NCI-H146 treated with DMSO at 0.1 percent for 48 hours (cell line): ENCODE measurements around the gene PITRM1.
"Not testable (repeated sequence)": the region's sequence is repeated elsewhere in the genome, so short reads cannot be mapped to it uniquely, and the experiment has no call there.

Source experiments
- DNase-seq: peaks from one replicate; lab custom pipeline; 2025; ENCODE audit not compliant: unreplicated experiment; lab: John Stamatoyannopoulos, UW

Gene PITRM1

DNA sequence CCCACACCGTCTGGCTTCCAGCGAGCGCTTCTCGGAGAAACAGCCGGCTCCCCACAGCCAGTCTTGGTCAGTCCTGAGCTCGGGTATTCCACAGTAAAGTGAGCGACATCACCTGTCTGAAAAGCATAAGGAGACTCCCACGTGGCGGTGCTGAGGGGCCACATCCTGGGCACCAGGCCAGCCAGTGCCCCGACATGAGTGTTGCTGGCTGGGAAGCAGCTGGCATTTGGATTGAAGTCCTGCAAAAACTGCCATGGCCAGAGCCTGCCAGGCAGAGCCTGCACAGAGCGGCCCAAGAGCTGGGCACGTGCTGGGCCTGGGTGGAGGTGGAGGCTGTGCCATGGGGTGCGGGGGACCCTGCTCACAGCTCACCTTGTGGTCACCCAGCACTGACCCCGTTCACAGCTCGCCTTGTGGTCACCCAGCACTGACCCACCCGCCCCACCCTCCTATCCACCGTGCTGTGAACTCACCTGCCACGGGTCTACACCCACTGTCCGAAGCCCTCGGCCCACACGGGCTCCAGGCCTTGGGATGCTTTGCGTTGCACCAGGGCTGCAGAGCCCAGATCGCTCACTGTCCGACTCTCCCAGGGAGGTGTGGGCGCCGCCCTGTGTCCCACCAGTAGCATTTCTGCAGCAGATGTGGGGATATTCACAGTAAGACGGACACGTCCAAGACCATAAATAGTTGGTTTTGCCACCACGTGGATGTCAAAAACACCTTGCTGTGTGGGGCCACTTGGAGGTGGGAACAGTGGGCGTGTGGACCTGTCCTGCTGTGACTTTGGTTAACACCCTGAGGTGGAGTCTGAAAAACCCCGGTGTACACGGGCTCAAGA lies 48.8 kb downstream of the PITRM1 start:
- DNase-seq: no peak

DNA sequence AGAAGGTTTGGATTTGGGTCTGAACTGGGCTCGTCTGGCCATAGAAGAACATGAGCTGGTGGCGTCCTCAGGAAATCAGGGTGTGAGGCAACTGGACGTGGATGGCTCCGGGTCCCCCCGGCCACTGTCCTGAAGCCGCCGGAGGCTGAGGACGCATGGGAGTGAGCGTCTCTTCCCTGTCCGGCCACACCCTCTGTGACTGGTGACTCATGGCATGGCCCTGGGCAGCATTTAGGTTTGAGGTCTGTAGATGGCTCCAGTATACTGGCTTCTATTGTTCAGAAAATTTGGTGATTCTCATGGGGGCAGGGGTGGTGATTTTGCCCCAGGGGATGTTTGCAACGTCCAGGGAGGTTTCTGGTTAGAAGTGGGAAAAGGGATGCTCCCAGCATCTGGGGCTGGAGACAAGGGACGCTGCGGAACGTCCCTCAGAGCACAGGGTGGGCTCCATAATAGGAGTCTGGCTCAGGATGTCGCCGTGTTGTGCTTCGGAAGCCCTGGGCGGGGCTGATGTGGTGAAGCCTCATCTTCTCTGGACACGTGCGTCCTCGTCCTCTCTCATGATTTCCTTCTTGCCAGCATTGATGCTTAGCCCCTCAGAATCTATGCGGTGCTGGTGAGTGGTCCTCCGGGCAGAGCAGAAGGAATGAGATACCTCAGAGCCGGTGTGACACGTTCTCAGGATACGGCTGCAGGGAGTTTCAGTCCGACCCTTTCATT lies 49.9 kb downstream of the PITRM1 start:
- no peak for DNase-seq

DNA sequence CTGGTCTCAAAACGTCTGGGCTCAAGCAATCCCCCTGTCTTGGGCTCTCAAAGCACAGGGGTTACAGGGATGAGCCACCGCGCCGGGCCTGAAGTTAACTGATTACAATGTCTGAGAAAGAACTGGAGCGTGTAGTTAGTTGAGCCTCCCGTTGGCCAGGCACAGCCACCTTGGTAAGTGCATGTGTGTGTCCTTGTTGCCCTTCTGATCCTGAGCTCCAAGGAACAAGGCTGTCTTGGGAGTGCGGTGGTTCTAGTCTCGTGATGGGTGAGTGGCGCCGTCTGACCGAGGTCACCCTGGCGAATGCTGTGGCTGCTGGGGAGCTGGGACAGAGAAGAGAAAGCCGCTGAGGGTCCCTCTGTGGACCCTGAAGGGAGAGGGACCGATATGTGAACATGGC lies 50.5 kb downstream of the PITRM1 start:
- DNase-seq: no peak

DNA sequence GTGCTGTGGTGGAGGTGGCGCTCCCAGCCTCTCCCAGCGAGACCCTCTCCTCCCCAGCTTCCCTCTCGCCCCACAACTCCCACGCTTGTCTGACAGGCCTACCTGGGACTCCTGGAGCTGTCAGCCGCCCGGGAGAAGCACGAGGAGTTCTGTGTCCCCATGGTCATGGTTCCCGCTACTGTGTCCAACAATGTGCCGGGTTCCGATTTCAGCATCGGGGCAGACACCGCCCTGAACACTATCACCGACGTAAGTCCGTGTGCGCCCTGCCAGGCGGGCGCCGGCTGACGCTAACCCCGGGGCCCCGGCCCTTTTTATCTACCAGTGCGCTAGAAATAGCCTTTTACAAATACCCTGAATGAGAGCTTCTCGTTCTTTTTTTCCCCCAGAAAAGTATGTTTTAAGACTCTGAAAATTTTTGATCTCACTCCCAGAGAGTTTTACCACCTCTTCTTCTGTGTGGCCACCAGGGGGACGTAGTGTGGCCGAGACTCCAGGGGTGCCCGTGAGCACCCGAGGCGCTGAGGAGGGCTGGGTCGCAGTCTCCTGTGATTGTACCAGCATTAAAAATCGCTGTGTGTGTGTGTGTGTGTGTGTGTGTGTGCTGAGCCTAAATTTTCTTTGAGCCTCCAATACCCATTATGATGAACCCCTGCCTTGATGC lies 52.7 kb downstream of the PITRM1 start:
- no peak for DNase-seq

DNA sequence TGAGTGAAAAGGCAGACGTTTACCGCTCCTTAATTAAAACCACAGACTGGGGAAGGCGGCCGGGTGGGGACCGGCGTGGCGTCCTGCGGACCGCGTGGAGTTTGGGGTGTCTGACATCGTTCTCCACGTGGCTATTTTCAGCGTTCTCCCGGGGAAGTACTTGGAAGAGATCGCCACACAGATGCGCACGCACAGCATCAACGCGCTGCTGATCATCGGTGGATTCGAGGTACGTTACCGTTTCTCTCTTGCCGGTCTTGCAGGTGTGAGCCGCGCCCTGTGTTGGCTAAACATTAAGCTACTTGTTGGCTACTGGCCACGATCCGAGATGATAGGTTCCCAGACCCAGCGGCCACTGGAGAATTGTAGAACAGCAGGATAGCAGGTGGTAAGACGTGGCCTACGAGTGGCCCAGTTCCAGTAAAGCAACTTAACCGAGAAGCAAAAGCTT lies 53.9 kb downstream of the PITRM1 start:
- no peak for DNase-seq

DNA sequence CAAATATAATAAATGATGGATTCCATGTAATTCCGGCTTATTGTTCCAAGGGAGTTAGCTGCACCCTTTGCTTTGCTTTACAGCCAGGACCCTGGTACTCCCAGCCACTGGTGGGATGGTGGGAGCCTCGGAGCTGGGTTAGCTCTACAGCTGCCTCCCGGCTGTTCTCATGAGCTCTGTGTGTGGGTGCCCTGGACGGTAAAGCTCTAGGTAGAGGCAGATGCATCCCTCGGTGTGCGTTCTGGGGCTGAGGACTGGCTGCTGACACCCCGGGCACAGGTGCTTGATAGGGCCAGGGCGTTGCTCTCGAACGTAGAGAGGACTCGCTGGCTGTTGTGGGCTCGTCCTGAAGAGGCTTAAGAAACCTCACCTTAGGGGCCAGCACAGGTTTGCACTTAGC lies 55.1 kb downstream of the PITRM1 start:
- no peak for DNase-seq

DNA sequence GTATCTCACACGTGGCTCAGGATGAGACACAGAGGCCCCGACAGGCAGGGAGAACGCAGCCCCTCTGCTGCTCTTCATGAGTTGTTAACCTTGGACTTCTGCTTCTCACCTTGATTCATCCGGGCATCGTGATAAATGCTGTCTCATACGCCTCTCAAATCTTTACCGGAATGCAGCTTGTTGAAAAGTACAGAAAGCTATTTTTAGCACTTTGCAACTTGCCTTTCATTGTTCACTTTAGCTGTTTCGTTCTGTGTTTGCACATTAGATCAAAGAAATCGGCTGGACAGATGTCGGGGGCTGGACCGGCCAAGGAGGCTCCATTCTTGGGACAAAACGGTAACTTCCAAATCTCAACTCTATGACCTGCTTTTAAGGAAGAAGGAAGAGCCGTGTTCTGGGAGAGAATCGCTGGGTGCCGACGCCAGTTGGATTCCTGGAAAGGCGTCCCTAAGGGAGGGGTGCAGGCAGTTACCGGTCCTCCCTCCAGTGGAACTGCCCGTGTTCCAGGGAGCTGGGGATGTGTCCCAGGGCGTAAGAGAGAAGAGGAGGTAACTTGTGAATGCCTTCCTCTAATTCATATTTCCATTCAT lies 56.0 kb downstream of the PITRM1 start:
- no peak for DNase-seq

DNA sequence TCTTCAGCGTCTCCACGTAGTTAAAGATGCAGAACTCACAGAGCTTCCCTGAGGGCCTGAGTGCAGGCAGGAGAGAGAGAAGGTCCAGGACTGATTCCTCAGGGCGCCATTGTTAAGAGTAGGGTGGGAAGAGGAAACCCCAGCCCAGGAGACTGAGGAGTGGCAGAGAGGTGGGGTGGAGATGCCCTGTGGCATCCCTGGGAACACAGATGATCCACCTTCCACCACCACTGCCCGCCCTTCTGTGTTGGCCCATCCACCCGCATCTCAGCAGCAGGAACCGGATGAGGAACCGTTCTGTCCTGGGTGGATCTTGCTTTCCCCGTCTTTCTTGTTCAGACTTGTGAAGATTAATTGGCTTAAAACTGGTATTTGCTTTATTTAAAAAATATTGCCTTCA lies 56.9 kb downstream of the PITRM1 start:
- DNase-seq: no peak

DNA sequence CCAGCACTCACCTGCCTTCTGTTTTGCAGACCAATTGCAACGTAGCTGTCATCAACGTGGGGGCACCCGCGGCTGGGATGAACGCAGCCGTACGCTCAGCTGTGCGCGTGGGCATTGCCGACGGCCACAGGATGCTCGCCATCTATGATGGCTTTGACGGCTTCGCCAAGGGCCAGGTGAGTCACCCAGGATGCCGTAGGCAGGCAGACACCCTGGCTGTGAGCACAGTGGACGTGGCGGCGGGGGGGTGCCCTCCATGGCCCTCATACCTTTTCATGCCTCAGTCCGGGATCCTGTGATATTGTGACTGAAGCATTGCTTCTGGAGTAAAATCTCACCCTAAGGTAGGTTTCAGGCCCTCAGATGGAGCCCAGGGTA lies 59.2 kb downstream of the PITRM1 start:
- DNase-seq: no peak

DNA sequence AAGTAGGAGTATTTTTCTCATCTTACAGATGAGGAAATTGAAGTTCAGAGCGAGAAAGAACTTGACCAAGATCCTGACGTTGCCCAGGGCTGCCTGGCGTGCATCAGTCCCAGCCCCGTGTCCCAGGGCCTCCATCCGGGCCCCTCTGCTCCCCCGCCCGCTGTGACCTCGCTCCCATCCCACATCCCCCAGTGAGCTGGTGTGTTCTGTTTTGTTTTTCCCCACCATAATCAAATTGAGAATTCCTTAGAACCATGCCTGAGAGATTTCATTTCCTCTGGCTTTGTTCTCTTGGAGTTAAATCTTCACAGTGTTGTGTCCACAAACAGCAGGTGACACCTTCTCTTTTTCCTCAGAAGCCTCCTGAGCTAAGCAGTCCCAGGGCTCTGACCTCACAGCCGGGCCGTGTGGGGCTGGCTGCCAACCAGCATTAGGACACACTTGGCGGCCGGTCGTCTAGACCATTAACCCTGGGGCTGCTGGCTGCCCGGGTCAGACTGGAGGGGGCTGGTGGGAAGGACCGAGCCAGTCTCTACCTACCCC lies 60.9 kb downstream of the PITRM1 start:
- DNase-seq: no peak

DNA sequence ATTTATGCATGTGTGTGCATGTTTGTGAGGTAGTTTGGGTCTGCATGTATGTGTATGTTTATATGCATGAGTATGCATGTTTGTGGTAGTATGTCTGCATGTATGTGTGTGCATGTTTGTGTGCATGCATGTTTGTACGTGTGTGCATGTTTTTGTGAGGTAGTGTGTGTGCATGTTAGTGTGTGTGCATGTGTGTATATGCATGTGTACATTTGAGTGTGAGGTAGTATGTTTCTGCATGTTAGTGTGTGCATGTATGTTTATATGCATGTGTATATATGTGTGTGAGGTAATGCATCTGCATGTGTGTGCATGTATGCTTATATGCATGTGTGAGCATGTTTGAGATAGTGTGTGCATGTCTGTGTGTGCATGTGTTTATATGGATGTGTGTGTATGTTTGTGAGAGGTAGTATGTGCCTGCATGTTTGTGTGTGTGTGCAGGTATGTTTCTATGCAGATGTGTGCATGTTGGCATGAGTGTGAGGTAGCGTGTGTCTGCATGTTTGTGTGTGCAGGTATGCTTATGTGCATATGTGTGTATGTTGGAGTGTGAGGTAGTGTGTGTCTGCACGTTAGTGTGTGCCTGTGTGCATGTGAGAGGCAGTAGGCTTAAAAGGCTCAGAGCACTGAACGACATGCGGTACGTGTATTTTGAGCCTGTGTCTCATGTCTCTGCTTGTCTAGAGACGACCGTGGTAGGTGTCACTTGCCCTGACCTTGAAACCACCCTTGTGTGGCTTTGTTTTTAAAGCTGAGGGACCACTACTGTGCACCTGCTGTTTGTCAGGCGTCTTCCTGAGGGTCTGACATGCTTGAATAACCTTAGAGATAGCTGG lies 61.6 kb downstream of the PITRM1 start:
- DNase-seq: no peak

DNA sequence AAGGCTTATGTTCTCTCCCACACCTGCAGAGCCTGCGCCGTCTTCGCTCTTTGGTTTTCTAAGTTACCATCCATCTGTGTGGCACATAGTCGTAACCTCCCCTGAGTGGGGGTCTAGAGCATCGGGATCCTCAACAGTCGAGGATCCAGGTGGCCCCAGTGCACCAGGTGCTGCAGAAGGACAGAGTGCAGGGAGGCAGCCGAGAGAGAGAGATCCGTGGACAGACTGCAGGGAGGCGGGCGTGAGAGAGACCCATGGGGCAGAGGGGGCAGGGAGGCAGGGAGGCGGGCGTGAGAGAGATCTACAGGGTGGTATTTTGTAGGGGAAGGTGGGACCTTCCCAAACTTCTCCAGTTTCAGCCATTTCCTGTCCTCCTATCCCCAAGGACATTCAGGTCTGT lies 62.9 kb downstream of the PITRM1 start:
- DNase-seq: no peak

DNA sequence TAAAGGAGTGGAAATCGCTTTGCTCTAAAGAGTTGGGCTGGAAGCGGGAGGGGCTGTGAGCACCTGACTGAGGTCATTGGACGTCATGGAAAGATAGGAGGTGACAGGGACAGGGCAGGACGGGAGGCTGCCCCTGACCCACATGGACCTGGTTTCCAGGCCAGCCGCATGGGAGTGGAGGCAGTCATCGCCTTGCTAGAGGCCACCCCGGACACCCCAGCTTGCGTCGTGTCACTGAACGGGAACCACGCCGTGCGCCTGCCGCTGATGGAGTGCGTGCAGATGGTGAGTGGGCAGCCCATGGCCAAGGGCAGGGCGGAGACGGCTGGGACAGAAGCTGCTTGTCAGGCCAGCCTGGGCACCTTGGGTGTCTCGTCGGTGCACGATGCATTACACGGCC lies 63.4 kb downstream of the PITRM1 start:
- DNase-seq: no peak

DNA sequence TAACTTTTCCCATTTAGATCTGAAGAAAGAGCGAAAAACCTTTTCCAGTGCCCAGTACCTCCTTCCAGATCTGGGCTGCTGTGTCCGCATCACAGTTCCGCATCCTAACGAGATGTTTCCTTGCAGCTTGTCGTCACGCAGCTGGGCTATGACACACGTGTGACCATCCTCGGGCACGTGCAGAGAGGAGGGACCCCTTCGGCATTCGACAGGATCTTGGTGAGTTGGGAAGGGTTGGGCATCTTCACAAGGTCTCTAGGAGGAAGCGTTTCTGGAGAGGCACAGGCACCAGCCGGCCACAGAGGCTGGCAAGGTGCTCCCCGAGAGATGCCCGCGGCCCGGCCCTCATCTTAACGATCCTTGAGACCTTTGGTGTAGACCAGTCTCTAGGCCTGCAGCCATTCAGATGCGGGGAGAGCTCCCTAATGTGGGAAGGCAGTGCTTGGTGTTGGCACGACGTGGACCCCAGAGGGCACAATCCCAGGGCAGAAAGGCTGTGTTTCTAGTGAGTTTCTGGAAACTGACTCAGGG lies 63.9 kb downstream of the PITRM1 start:
- DNase-seq: no peak

DNA sequence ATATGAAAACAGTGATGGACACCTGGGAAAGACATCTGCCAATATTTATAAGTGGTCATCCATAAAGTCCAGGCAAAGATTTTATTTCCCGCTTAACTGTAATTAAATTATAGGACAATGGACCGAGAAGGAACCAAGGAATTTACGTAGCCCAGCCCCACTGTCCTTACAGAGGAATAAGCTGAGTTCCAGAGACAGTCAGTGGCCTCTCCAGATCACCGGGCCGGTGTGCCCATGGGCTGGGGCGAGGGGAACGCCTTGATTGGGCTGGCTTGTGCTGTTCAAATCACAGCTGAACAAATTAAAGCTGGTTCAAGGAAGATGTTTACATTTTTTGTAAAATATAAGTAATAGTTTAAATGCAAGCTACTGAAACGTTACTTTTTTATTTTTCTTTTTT lies 64.5 kb downstream of the PITRM1 start:
- no peak for DNase-seq

DNA sequence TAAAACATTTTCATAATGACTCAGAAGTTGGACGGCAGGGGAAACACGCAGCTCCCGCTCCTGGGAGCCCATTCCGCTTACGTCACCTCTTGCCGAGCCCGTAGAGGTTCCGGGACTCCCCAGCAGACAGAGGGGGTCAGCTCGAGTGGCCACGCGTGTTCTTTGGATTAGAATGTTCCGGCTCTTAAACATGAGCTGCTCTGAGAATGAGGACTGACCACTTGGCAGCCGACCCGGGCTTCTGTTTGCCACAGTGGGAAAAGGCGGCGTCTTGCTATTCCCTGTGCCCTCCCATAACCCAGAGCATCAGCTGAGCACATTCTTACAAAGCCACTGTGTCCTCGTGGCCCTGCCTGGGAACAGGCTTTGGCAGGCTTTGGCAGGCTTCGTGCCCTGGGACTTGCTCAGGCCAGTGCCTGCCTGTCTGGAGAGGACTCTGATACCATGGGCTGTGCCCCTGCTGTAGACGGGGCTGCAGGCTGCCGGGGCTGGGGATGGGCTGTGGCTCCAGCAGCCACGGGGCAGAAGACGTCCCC lies 65.1 kb downstream of the PITRM1 start:
- DNase-seq: no peak

DNA sequence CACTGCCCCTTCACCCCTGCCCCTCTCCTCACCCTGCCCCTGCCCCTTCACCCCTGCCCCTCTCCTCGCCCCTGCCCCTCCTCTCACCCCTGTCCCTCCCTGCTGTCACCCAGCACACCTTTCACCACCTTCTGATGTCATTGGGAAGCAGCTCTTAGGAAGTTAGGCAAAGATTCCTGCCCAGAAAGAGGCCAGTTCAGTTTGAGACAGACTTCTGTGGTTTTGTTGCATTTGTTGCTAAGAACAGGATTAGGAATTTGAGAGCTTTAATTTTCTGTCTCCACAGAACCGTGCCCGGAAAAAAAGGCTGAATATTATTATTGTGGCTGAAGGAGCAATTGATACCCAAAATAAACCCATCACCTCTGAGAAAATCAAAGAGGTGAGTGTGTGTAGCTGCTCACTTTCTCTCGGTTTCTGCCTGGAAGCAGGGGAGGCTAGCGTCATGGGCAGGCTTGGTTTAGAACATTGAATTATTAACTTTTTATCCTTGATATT lies 65.6 kb downstream of the PITRM1 start:
- no peak for DNase-seq

DNA sequence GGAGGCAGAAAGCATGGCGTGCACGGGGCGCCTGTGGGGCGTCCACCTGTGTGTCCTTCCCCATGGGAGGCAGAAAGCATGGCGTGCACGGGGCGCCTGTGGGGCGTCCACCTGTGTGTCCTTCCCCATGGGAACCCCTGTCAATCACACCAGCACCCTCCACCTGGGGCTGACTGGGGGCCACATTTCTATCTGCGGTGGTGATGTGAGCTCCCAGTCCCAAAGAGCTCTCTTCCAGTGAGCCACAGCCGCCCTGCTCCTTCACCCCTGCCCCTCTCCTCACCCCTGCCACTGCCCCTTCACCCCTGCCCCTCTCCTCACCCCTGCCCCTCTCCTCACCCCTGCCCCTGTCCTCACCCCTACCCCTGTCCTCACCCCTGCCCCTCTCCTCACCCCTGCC lies 66.3 kb downstream of the PITRM1 start:
- DNase-seq: not testable (repeated sequence)

DNA sequence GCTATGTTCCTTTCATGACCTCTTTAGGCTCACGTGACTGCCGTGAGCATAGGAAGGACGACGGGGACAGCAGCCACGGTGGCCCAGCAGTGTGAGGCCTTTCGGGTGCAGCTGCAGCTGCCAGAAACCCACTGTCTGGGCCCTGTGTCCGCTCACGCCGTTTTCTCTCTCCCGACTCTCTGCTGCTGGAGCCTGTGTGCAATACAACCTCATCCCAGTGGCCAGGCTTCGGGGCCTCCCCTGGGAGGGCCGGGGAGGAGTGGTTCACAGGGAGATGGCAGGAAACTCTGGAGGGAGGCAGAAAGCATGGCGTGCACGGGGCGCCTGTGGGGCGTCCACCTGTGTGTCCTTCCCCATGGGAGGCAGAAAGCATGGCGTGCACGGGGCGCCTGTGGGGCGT lies 66.7 kb downstream of the PITRM1 start:
- no peak for DNase-seq

DNA sequence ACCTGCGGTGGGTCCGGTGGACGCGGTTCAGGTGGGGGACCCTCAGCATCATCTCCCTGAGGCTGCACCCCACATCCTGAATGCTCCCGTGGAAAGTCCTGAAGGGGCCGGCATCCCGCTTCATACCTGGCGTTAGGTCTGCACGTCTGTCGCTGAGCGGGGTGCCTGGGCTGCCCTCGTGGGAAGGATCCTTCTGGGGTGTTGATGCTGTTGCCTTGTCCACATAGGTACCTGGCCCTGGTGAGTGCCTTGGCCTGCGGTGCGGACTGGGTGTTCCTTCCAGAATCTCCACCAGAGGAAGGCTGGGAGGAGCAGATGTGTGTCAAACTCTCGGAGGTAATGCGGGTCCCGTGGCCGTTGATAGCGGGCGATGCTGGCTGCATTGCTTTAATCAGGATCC lies 67.4 kb downstream of the PITRM1 start:
- no peak for DNase-seq
